ENCODE results near the gene NARF.

NARF gene

DNA sequence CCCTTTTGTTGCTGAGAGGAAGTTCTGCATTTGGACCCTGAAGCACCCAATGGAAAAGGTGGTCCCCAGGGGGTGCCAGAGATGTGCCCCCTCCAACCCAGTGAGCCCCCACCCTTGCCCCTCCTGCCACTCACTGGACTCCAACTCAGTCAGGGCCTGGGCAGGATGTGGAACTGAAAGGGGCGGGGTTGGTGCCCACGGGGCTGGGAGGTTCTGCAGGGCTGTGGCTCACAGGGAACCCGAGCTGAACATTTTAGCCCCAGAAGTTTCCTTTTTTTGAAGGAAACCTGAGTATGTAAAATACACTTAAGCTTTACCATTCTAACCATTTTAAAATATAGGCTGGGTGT, 24.4 kb upstream of the NARF start:
- no peak for DNase-seq

DNA sequence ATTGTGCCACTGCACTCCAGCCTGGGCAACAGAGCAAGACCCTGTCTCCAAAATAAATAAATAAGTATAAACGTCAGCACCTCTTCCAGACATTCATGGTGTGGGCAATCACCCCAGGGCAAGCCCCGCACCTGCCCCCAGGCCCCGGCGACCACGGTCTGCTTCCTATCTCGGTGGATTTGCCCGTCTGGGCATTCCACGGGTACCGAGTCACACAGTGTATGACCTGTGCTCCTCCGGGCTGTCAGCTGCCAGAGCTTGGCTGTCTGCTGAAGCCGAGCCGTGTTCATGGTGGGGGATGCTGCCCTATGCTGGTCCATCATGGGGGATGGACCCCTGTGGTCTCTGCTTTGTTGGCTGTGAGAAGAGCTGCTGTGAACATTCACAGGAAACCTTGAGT, 23.4 kb upstream of the NARF start:
- no peak for DNase-seq

DNA sequence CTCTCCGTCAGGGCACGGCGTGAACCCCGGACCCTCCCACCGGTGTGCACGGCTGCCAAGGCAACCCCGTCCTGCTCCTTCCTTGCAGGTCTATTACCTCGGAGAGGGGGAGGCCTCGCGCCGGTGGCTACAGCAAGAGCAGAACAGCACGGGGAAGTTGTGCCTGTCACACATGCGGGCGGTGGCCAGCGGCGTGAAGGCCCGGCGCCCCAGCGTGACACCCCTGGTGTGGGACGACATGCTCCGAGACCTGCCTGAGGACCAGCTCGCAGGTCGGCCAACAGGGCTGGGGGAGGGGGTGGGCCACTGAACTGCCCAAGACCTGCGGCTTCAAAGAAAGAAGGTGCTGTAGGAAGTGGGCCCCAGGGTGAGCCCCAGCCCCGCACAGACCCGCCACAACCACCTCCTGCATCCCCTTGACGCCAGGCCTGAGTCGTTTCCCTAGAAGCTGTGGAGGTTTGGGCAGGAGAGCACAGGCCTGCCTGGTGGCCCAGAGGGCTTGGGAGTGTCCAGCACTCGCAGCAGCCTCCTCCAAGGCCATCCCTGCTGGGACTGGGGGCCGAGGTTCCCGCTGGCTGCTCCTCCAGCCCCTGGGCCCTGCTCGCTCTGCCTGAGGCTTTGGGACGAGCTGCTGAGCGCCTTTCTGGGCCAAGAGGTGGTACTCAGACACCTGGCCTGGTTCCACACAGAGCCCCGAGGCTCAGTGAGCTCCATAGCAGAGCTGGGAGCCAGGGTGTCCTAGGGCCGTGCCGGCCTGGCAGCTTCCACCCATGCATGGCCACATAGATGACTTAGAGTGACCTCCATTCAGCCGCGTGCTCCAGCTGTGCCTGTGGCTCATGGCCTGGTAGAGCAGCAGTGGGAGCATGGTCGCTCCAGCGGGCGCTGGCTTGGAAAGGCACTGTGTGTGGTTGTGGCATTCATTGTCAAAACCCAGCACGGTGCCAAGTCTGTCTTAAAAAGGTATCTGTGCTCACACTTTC, 22.6 kb upstream of the NARF start:
- DNase-seq, result no peak

DNA sequence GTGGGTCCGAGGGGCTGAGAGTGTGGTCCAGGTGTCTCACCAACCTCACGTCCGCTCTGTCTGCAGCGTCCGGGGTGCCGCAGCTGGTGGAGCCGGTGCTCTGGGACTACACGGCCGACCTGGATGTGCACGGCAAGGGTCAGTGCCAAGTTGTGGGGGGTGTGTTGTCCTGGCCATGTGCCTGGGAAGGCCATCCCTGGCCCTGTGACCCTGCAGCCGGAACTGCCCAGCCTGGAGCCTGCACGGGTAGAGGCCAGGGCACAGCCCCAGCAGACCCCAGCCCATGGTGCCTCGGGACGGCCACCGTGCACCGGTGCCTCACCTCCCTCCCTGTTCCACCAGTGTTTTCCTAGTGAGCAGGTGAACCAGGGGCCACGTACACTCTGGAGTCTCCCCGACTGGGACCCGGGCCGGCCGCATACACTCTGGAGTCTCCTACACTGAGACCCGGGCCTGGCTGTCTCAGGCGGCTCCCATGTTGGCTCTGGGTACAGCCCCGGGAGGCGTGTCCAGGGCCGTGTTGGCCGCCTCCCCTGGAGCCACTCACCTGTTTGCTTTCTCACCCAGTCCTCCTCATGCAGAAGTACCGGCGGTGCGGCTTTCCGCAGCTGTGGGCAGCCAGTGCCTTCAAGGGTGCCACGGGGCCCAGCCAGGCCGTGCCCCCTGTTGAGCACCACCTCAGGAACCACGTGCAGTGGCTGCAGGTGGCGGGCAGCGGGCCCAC, 21.8 kb upstream of the NARF start:
- DNase-seq, result no peak

DNA sequence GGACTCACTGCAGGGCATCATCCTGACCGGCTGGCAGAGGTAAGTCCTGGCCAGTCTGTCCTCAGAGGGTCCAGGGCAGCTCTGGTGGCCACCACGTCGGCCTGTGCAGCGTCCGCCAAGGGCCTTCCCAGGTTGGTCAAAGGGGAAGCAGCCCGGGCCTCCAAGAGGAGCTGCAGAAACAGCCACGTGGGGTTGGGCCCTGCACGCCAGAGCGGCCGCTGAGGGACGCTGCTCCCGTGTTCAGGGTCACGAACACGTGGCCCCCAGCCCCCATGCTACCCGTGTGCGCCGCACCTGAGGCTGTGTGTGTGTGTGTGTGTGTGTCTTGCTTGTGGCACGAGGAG, 21.2 kb upstream of the NARF start:
- no peak for DNase-seq

DNA sequence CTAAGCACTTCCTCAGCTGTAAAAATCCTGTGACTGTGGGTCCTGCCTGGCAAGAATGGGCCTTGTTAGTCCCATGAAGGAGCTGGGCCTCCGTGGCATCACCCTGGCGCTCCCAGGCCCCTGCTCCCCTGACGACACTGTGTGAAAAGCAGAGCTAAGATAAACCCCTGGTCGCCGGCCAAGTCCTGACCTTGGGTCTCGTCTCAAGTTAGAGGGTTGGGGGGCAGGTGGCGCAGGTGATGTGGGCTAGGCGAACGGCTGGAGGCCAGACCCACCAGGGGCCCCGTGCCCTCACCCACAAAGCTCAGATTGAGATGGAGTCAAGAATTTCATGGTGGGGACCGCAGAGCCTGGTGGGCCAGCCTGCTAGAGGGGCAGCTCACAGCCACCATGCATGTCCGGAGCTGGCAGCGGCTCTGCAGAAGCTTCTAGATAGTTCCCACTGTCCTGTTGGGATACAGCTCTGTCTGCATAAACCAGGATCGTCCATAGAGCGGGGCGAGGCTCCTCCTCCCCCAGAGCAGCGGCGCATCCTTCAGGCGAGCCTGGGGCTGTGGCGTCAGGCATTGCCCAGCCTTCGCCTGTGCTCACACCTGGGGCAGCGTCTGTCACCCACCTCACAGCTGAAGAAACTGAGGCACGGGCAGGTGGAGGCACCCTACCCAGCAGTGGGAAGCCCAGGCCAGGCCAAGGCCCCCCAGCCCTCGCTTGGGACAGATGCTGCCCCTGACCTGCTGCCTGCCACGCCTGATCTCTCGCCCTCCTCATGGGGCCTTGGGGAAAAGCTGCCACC, 19.9 kb upstream of the NARF start:
- no peak for DNase-seq

DNA sequence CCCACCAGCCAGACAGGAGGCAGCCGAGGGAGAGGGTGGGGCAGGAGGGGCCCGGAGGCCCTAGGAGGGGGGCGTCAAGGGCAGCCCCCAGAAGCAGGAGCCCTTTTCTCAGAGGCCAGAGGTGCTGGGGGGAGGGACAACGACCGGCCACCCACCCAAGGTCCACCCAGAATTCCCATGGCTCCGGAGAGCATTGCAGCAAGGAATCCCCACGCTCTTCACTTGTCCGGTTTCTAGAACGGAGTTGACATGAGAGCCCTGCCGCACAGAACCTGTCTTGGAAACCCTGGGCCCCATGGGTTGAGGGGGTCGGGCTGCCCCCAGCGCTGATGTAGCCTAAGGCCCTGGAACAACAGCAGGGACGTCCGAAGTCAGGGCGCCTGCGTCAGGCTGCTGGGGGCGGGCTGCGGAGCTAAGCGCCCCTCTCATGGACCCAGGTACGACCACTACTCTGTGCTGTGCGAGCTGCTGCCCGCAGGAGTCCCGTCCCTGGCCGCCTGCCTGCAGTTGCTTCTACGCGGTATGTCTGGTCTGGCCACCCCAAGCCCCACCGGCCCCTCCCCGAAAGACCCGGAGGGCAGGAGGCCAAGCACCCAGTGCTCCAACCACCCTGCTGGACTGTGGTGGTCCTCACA, 19.2 kb upstream of the NARF start:
- no peak for DNase-seq

DNA sequence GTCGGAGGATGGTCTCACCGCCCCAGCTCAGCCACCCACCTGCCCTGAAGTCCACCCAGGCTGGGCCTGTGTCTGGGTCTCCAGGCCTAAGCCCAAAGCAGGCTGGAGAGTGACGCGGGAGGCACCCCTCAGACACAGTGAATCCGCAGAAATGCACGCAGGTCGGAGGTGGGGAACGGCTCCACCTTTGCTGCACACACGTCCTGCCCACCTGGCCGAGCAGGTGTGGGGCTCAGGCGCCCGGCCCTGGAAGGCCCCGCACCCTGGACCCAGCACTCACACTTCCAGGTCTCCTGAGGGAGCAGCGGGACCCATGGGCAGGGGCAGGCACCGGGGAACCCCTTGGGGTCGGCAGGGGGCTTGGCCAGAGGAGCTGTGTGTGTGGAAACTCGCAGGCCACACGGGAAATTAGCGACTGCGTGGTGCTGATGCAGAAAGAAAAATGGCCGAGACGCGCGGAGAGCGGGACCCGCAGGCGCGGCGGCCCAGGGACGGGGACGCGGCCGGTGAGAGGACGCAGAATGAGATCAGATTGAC, 18.6 kb upstream of the NARF start:
- no peak for DNase-seq

DNA sequence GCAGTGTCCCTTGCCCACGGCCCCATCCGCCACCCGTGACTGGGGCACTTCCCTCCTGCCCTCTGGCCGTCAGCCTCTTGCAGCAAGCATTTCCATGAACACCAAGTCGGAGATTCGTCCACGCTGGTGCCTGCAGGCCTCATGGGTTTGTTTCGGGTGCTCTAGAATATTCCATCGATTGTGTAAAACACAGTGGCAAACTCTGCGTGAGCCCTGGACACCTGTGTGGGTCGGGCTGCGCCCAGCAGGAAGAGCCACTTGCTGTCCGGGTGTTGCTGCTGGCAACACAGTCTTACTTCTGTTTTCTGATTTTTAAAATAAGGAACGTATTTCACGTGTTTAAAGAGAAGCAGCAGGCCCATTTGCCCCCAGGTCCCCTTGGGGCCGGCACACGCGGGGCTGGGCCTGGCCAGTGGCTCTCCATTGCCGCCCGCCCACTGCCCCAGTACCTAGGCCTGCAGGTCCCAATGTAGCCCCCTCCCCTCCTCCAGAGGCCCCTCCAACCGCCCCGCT, 18.0 kb upstream of the NARF start:
- no peak for DNase-seq

DNA sequence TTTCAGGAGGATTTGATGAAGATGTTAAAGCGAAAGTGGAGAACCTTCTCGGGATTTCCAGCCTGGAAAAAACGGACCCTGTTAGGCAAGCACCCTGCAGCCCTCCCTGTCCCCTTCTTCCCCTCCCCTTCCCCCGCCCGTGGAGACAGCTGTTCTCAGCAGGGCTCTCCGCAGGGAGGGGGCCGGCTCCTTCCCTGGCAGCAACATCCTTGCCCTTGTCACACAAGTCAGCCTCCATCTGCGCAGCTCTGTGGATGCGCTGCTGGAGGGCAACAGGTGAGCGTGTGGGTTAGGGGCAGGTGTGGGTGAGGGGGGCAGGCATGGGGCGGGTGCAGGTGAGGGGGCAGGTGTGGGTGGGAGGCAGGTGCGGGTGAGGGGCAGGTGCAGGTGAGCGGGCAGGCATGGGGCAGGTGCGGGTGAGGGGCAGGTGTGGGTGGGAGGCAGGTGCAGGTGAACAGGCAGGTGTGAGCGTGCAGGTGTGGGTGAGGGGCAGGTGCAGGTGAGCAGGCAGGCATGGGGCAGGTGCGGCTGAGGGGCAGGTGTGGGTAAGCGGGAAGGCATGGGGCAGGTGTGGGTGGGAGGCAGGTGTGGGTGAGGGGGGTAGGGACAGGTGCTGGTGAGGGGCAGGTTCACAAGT, 17.4 kb upstream of the NARF start:
- DNase-seq, result peak; percentile 39

DNA sequence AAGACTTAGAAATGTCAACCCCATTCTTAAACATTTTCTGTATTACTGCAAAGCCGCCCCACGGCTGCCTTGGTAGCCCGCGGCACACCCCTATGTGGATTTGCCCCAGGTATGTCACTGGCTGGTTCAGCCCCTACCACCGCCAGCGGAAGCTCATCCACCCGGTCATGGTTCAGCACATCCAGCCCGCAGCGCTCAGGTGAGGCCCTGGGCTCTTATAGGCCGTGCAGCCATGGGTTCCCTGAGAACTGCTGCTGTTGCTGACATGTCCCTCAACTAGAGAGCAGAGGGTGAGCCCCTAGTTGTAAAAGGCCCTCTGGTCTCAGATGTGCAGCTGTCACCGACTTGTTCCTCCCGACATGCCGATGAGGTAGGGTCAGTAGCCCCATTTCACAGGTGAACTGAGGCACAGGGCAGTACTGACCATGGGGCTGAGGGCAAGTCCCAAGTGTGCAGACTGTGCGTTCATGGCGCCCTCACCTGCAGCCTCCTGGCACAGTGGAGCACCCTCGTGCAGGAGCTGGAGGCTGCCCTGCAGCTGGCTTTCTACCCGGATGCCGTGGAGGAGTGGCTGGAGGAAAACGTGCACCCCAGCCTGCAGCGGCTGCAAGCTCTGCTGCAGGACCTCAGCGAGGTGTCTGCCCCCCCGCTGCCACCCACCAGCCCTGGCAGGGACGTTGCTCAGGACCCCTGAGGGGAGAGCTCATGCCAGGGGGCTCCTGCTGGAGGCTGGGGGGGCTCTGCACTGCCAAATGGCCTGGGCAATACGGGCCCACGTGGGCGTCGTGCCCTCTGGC, 16.7 kb upstream of the NARF start:
- no peak for DNase-seq

DNA sequence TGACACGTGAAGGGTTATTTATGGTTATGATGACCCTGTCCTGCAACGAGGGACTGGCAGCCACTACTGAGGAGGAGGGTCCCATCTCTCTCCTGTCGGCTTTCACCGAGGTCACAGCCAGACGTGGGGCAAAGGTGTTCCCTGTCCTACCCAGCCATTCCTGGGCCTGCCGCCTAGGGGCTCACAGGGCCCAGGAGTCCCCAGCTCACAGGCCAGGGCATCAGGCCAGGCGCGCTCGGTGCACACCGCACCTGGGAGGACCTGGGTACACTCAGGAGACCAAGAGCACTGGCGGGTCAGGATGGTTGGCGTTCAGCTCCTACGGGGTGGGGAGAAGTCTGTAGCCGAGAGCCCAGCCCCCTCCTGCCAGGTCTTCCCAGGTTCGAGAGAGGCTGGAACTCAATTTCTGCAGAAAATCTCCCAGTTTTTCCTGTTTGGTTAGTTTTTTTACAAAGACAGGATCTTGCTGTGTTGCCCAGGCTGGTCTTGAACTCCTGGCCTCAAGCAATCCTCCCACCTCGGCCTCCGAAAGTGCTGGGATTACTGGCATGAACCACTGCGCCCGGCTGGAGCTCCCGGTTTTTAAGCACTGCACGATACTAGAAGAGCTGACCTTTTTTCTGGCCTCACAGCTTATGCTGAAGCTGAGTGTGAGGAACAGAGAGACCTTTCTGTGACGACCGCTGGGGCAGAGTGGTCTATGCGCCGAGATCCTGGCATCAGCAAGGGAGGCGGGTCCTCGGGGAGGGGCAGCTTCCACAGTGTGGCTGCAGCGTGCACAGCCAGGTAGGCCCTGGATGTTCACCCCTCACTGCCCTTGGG, 15.7 kb upstream of the NARF start:
- DNase-seq, result no peak

DNA sequence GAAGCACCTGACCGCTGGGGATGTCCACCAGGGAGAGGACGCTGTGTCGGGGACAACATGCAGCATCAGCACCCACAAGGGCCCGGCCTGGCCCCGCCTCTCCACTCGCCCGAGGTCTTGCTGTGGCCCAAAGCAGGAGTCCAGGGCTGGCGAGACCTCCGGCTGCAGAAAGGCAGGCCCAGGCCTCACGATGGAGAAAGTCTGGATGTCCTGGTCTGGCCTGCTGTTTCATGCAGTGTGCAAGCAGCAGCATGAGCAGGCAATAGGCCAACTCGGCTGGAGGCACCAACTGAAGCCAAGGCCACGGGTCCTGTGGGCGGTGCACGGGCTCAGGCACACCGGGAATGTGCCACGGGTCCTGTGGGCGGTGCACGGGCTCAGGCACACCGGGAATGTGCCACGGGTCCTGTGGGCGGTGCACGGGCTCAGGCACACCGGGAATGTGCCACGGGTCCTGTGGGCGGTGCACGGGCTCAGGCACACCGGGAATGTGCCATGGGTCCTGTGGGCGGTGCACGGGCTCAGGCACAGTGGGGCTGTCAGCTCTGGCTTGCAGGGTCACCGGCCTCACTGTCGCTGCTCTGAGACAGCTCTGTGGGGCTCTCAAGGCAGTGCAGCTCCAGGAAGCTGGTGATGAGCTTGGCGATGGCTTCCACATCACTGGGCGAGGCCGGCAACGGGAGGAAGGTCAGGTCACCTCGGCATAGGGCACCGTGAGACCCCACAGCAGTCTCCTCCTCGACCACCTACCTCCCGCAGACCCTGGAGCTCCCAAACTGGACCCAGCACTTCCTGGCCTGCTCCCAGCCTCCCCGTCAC, 14.9 kb upstream of the NARF start:
- DNase-seq, result no peak

DNA sequence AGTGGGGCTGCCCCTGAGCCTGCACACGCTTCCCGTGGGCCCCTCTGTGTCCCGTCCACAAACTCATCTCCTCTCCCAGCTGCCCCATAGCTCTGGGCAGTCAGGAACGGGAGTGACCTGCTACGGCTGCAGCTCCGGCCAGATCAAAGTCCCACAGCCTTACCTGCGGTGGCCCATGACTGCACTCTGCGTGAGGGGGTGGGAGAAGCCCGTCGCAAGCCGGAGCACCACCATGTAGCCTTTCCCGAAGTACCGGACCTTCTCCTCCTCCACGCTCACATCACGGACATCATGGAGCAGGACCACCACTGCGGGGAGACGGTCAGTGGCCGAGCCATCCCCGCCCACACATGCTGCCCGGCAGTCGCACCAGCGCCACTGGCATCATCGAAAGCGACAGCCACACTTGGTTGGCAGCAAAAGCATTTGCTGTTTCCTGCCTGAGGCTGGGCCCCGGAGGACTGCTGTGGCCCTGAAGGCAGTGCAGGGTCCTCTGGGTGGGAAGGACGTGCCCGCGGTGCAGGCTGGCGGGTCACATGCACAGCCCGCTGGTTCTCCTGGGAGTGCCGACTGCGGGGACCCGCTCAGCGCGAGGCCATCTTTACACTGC, 14.2 kb upstream of the NARF start:
- DNase-seq, result no peak

DNA sequence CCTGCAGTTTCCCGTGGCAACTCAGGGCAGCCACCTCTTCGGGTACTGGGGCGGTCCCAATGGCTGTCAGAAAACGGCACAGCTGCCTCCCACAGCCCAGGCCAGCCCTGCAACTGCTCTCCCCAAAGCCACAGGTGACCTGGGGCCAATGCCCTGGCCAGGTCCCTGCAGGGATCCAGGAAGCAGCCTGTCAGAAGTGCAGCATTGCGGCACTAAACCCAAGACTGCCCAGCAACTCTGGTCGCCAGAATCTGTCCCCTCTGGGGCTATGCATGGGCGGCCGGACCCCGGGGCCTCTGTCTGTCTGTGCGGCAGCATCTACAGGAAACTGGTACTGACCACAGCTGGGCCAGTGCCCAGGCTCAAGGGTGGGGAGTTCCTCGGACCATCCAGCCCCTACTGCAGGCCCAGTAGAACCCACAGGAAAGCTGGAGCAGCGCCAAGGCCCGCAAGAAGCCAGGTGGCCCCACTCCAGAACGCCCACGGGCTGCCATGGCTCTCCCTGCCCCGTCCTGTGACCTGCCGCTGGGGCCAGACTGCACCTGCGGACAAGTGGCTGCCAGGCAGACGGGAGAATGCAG, 13.5 kb upstream of the NARF start:
- DNase-seq, result no peak

DNA sequence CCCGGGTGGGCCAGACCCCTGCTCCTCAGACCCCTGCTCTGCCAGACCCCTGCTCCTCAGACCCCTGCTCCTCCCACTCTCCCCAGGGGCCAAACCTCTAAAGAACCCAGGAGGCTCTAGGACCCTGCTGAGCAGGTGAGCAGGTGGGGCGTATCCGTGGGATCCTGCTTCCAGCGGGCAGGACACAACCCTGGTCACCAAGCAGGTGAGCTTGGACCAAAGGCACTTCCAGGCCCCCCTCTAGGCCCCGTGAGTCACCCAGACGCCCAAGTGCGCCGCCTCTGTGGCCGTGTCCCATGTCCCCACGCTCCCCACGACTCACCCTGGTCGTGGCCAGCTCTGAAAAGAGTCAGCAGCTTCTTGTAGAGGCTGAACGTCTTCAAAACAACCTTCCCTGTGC, 13.0 kb upstream of the NARF start:
- no peak for DNase-seq

DNA sequence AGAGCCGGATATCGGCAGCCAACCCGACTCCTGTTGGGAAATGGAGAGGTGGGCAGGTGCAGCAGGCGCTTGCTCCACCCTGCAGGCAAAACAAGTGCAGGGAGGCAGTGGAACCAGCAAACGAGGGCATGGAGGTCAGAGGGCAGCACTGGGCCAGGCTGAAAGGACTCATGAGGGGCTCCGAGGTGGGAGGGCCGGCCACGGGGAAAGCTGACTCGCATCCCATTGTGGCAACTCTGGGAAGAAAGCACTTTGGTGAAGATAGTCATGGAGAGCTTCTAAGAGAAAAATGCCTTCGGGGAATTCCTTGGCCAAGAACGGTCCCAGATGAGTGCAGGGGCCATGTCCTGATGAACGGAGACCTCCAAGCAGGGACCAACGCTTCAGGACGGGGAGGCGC, 12.4 kb upstream of the NARF start:
- no peak for DNase-seq

DNA sequence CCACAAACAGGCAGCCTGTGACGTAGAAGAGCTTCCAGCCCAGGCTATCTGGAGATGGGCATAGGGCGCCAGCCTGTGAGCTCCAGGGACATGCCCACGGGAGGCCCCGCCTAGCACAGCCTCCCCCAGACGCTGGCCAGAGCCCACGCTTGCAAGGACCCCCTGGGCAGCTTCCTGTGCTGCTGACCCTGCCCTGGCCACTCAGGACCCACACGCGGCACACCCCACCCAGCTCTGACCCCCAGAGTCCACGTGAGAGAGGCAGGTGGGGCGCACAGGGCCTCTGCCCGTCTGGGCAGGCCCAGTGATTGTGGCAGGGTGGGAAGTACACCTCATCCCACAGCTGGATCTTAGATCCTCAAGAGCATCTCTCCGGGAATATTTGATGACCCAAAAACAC, 11.9 kb upstream of the NARF start:
- no peak for DNase-seq

DNA sequence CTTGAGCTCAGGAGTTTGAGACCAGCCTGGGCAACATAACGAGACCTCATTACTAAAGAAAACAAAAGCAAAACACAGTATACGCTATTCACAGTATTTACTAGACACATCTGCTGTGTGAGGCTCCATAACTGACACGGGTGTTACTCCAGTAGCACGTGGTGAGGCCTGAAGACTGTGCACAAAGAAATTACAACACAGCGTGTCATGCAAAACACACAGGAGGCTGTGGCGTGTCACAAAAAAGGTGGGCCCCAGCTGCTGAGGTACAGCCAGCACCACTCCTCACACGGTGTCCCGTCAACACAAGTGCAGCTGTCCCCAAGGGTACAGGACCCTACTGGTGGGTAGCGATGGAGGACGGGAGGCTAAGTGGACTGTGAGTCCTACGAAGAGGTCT, 10.7 kb upstream of the NARF start:
- no peak for DNase-seq
